Breast epithelium (tissue), 4 donors: ENCODE measurements around the gene CYTH3. TPM values are rescaled to one million over a fixed set of nuclear protein-coding genes. Genes with fewer than 3 reads are reported as not detected.
A peak's percentile ranks its signal among the peaks of the same experiment; 100 is the strongest.
"Not testable (repeated sequence)": the region's sequence is repeated elsewhere in the genome, so short reads cannot be mapped to it uniquely, and the experiment has no call there.

ENCODE experiments used
- DNase-seq, 2 donors: peaks; one replicate each; pipeline ENCODE4 v3.0.0-alpha.2; 2019; ENCODE audit warnings: low spot score in 2 of 2
- H3K27ac ChIP-seq, 2 donors: fragments of 200-600 bp; sonication (generic) in 1 of 2; one replicate each; pipeline ENCODE4 v1.5.1; 2016 to 2019; ENCODE audit warnings: mild to moderate bottlenecking in 1 of 2
- H3K27me3 ChIP-seq, 2 donors: fragments of 200-600 bp; sonication (generic) in 1 of 2; one replicate each; pipeline versions ENCODE4 v1.5.1 to v1.6.0; 2017 to 2019; ENCODE audit warnings: control low read depth in 1 of 2, mild to moderate bottlenecking in 1 of 2
- H3K36me3 ChIP-seq: fragments of 200-600 bp; one replicate; pipeline ENCODE4 v1.5.1; 2019
- H3K4me1 ChIP-seq, 2 donors: fragments of 200-600 bp; sonication (generic); one replicate each; pipeline ENCODE4 v1.5.1; 2016 to 2019; ENCODE audit warnings: control low read depth in 1 of 2
- H3K4me3 ChIP-seq, 3 donors: fragments of 200-600 bp; sonication (generic); 1 replicate in 2 of 3; 2 replicates in 1 of 3; pipeline ENCODE4 v1.5.1; 2016 to 2019; ENCODE audit warnings: mild to moderate bottlenecking in 3 of 3, moderate library complexity in 2 of 3
- H3K9me3 ChIP-seq, 2 donors: fragments of 200-600 bp; sonication (generic) in 1 of 2; one replicate each; pipeline ENCODE4 v1.5.1; 2016 to 2019; ENCODE audit warnings: control low read depth in 1 of 2
- POLR2A ChIP-seq: fragments of 450-650 bp; IDR thresholded peaks from one replicate; pipeline ENCODE4 v1.6.1; 2016; ENCODE audit warnings: antibody characterized with exemption, mild to moderate bottlenecking, moderate library complexity
- POLR2AphosphoS5 ChIP-seq, 3 donors: sonication (generic); formaldehyde crosslinking; IDR thresholded peaks; one replicate each; pipeline ENCODE4 v1.6.1; 2017; ENCODE audit warnings: antibody characterized with exemption in 3 of 3
- intact Hi-C: fragments of 100-400 bp; cut with DNase I; formaldehyde crosslinking; loops from one replicate; pipeline ENCODE4 v1.15.1; 2023; ENCODE audit warnings: low total_unique reads
- total RNA-seq, 3 donors: library from RNA; depleted of rRNA; stranded (reverse); fragments of >200 nt; gene quantifications; one replicate each; pipeline ENCODE4 v1.1.0, GENCODE V29; 2016
- TF ChIP-seq, protein P1 (sequence below), 3 donors: fragments of 450-650 bp; IDR thresholded peaks; one replicate each; pipeline ENCODE4 v1.5.1; 2016 to 2017; ENCODE audit warnings: antibody characterized with exemption in 3 of 3, mild to moderate bottlenecking in 3 of 3, moderate library complexity in 3 of 3

CYTH3 gene
- total RNA-seq, 3 donors from 2014 or later = 23.6 to 46.4 (median 33.4) TPM

DNA sequence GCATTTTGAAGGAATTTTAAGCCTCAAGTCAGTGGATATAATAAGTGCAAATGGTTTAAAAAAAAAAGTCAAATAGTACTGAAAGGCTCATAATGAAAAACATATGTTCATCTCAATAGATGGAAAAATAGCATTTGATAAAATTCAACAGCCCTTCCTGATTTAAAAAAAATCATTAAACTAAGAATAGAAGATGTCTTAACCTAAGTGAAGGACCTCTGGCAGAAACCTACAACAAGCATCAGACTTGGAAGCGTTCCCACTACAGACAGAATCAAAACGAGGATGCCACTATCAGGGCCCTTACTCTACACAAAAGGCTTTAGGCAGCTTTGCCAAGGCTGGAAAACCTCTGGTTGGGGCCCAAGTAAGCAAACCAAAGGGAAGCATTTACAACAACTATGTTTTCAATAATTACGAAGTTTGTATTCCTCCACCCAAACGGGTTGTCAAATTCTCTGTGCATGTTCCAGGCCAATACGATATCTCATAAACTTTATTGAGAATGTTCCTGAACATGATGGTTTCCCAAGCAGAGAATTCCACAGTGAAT, 45.1 kb downstream of the CYTH3 start:
- no peaks in the 10 kb centered on the region for H3K36me3 ChIP-seq
- TF ChIP-seq POLR2AphosphoS5 (IDR thresholded peaks at IDR 0.05) (no peak), POLR2A (no peak)
- TF ChIP-seq, protein P1, sequence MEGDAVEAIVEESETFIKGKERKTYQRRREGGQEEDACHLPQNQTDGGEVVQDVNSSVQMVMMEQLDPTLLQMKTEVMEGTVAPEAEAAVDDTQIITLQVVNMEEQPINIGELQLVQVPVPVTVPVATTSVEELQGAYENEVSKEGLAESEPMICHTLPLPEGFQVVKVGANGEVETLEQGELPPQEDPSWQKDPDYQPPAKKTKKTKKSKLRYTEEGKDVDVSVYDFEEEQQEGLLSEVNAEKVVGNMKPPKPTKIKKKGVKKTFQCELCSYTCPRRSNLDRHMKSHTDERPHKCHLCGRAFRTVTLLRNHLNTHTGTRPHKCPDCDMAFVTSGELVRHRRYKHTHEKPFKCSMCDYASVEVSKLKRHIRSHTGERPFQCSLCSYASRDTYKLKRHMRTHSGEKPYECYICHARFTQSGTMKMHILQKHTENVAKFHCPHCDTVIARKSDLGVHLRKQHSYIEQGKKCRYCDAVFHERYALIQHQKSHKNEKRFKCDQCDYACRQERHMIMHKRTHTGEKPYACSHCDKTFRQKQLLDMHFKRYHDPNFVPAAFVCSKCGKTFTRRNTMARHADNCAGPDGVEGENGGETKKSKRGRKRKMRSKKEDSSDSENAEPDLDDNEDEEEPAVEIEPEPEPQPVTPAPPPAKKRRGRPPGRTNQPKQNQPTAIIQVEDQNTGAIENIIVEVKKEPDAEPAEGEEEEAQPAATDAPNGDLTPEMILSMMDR (IDR thresholded peaks at IDR 0.05) = no peak
- no peak overlapping the region for H3K4me3 ChIP-seq
- intact Hi-C loops = no loop called here
- no peak for DNase-seq
- no peaks in the 10 kb centered on the region for H3K27me3 ChIP-seq
- no peaks in the 10 kb centered on the region for H3K4me1 ChIP-seq
- peak overlapping the region; percentile 50 to 68 for H3K27ac ChIP-seq
- H3K9me3 ChIP-seq = no peaks in the 10 kb centered on the region

DNA sequence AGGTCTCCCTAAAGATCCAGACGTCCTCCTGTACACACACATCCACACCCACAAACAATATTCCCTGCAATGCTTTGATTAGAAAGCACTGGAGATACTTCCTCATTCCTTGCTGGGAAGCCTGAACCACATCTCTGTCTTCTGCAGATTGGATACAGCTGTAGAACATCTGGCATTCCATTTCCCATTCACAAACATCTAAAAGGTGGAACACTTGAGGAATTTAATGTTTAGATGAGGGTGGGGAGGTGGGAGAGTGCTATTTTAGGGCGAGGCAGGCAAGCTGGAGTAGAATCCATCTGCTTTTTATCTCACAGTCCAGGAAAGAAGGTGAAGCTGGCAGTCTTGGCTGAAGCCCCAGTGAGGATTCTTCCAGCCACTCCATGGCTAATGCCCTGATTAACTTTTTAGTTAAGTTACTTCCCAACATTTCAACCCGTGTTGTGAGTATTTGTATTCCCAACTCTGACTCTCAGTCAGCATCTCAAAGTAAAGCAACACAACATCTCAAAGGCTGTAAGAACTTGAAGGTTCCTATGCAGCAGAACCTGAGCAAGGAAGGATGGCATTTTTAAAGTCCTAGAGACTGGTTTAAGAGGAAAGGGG, 46.1 kb downstream of the CYTH3 start:
- Histone ChIP-seq H3K36me3 (no peaks in the 10 kb centered on the region), H3K27ac (peak overlapping the region in 1 of 2 donors; percentile 69), H3K9me3 (no peaks in the 10 kb centered on the region), H3K4me1 (no peaks in the 10 kb centered on the region), H3K4me3 (no peak overlapping the region), H3K27me3 (no peaks in the 10 kb centered on the region)
- DNase-seq = no peak
- TF ChIP-seq POLR2AphosphoS5 (IDR thresholded peaks at IDR 0.05) (no peak), POLR2A (no peak)
- TF ChIP-seq, protein P1 (IDR thresholded peaks at IDR 0.05) = no peak
- intact Hi-C loops = no loop called here

DNA sequence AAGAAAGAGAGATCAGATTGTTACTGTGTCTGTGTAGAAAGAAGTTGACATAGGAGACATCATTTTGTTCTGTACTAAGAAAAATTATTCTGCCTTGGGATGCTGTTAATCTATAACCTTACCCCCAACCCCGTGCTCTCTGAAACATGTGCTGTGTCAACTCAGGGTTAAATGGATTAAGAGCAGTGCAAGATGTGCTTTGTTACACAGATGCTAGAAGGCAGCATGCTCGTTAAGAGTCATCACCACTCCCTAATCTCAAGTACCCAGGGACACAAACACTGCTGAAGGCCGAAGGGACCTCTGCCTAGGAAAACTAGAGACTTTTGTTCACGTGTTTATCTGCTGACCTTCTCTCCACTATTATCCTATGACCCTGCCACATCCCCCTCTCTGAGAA, 49.0 kb downstream of the CYTH3 start:
- H3K4me1 ChIP-seq, H3K27ac ChIP-seq, H3K4me3 ChIP-seq, intact Hi-C loops, H3K36me3 ChIP-seq, H3K9me3 ChIP-seq, DNase-seq, H3K27me3 ChIP-seq: not testable (repeated sequence)

DNA sequence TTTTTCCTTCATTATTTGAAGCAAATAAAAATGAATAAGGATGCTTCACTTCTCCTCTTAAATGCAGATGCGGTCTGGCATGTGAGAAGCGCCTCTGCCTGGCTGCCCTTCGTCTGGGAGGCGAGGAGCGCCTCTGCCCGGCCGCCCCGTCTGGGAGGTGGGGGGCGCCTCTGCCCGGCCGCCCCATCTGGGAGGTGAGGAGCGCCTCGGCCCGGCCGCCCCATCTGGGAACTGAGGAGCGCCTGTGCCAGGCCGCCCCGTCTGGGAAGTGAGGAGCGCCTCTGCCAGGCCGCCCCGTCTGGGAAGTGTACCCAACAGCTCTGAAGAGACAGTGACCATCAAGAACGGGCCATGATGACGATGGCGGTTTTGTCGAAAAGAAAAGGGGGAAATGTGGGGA, 49.4 kb downstream of the CYTH3 start:
- H3K36me3 ChIP-seq, H3K4me3 ChIP-seq, H3K27ac ChIP-seq, intact Hi-C loops, H3K9me3 ChIP-seq, DNase-seq, H3K4me1 ChIP-seq, H3K27me3 ChIP-seq: not testable (repeated sequence)

DNA sequence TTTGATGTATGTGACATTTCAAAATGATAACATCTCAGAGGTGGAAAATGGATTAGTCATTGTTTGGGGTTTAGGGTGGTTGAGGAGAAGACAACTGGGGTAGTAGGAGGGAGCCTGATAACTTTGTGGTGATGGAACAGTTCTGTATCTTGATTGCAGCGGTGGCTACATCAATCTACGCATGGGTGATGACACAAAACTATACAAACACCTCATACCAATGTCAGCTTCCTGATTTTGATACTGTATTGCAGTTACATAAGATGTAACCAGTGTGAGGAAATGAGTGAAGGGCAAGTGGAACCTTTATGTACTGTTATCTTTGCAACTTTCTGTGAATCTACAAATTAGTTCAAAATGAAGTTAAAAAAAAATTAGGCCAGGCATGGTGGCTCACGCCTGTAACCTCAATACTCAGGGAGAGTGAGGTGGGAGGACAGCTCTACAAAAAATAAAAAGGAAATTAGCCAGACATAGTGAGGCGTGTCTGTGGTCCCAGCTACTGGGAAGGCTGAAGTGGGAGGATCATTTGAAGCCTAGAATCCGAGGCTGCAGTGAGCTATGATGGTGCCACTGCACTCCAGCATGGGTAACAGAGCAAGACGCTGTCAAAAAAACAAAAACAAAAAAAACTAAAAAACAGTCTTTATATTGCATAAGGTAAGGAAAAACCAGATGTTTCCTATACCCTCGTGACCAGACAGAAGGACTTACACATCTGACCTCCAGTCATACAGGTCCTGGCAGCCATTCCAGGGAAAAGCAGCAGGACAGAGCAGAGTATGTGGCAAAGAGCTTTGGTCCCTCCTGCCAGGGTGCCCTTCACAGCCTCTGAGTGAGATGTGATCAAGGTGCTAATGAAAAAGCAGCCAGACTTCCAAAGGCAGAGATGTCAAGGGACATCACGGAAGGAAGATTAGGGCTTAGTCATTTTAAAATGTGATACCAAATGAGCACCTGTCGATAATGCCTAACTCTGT, 50.8 kb downstream of the CYTH3 start:
- H3K36me3 ChIP-seq = no peaks in the 10 kb centered on the region

DNA sequence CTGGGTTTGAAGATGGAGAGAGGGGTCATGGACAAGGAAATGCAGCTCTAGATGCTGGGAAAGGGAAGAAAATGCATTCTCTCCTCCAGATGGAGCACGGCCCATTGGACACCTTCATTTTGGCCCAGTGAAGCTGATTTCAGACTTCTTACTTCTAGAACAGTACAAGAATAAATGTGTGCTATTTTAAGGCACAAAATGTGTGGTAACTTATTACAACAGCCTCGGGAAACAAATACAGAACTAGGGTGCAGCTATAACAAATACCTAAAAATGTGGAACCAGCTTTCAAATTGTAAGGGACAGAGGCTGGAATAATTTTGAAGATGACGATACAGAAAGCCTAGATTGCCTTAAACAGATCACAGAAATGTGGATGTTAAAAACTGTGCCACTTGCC, 54.1 kb downstream of the CYTH3 start:
- TF ChIP-seq POLR2A = no peak
- TF ChIP-seq POLR2AphosphoS5 (IDR thresholded peaks at IDR 0.05) = no peak
- TF ChIP-seq, protein P1 (IDR thresholded peaks at IDR 0.05) = no peak
- intact Hi-C loops = no loop called here
- Histone ChIP-seq H3K9me3 (no peaks in the 10 kb centered on the region), H3K27me3 (no peaks in the 10 kb centered on the region), H3K4me3 (no peak overlapping the region), H3K36me3 (no peaks in the 10 kb centered on the region), H3K4me1 (no peaks in the 10 kb centered on the region), H3K27ac (no peak overlapping the region)
- DNase-seq = no peak

More for the DNA sequence above, 50.8 kb downstream of the CYTH3 start:
- TF ChIP-seq POLR2AphosphoS5 (IDR thresholded peaks at IDR 0.05) (no peak), POLR2A (no peak)
- DNase-seq = no peak
- Histone ChIP-seq H3K27me3 (no peaks in the 10 kb centered on the region), H3K27ac (no peak overlapping the region), H3K4me1 (no peaks in the 10 kb centered on the region), H3K9me3 (no peaks in the 10 kb centered on the region), H3K4me3 (no peak overlapping the region)
- intact Hi-C loops = no loop called here
